OCI-LY1 (cell line): ENCODE data around the gene TFRC.

ENCODE experiments used
- H2AFZ ChIP-seq: fragments of 200-600 bp; sonication (generic), shearing (Covaris generic); 2 replicates; pipeline ENCODE4 v1.6.0; 2014; ENCODE audit warnings: antibody characterized with exemption, mild to moderate bottlenecking, low read length
- H3F3A ChIP-seq: fragments of 200-600 bp; sonication (generic), shearing (Covaris generic); 2 replicates; pipeline ENCODE4 v1.6.0; 2014; ENCODE audit warnings: mild to moderate bottlenecking, antibody characterized with exemption, low read length, moderate library complexity; ENCODE audit not compliant: insufficient read depth
- H3K27ac ChIP-seq: fragments of 200-600 bp; sonication (generic); 2 replicates; pipeline ENCODE4 v1.5.1; 2014; ENCODE audit warnings: low read length, mixed run types, mild to moderate bottlenecking, low read depth; ENCODE audit not compliant: poor library complexity, severe bottlenecking
- H3K27me3 ChIP-seq: fragments of 200-600 bp; sonication (generic); 2 replicates; pipeline ENCODE4 v1.6.0; 2014; ENCODE audit warnings: antibody characterized with exemption, mild to moderate bottlenecking, low read length, moderate library complexity; ENCODE audit not compliant: insufficient read depth
- H3K36me3 ChIP-seq: fragments of 200-600 bp; sonication (generic); 2 replicates; pipeline ENCODE4 v1.6.1; 2014; ENCODE audit warnings: mild to moderate bottlenecking, antibody characterized with exemption, low read length, moderate library complexity, mixed read lengths; ENCODE audit not compliant: insufficient read depth
- H3K4me1 ChIP-seq: fragments of 200-600 bp; sonication (generic); 2 replicates; pipeline ENCODE4 v1.5.1; 2014; ENCODE audit warnings: mild to moderate bottlenecking, low read length, moderate library complexity; ENCODE audit not compliant: insufficient read depth, severe bottlenecking
- H3K4me2 ChIP-seq: fragments of 200-600 bp; sonication (generic), shearing (Covaris generic); 2 replicates; pipeline ENCODE4 v1.6.1; 2014; ENCODE audit warnings: low read length
- H3K4me3 ChIP-seq: fragments of 200-600 bp; sonication (generic); 2 replicates; pipeline ENCODE4 v1.5.1; 2014; ENCODE audit warnings: low read length, low read depth, mild to moderate bottlenecking, mixed read lengths; ENCODE audit not compliant: poor library complexity, severe bottlenecking
- H3K79me2 ChIP-seq: fragments of 200-600 bp; shearing (Covaris generic); 2 replicates; pipeline ENCODE4 v1.6.1; 2016; ENCODE audit warnings: mixed run types, low read length, mixed read lengths; ENCODE audit not compliant: insufficient read depth
- H3K9ac ChIP-seq: fragments of 200-600 bp; sonication (generic), shearing (Covaris generic); 2 replicates; pipeline ENCODE4 v1.6.1; 2014; ENCODE audit warnings: mild to moderate bottlenecking, low read length, mixed read lengths
- H3K9me2 ChIP-seq: fragments of 200-600 bp; sonication (generic), shearing (Covaris generic); 2 replicates; pipeline ENCODE4 v1.6.1; 2014; ENCODE audit warnings: low read depth, mild to moderate bottlenecking, low read length, mixed read lengths
- H3K9me3 ChIP-seq: fragments of 200-600 bp; shearing (Covaris generic); 2 replicates; pipeline ENCODE4 v1.6.1; 2014; ENCODE audit warnings: low read length, mixed read lengths
- H4K20me1 ChIP-seq: fragments of 200-600 bp; sonication (generic), shearing (Covaris generic); 2 replicates; pipeline ENCODE4 v1.6.0; 2016; ENCODE audit warnings: mild to moderate bottlenecking, low read length; ENCODE audit not compliant: insufficient read depth
- EZH2 ChIP-seq: fragments of 200-600 bp; sonication (generic), shearing (Covaris generic); IDR thresholded peaks from 2 replicates; pipeline ENCODE4 v1.8.0; 2017; ENCODE audit warnings: borderline replicate concordance, mixed run types, mild to moderate bottlenecking, antibody characterized with exemption, low read length, moderate library complexity, mixed read lengths
- TF ChIP-seq, protein P1 (sequence below): fragments of 200-600 bp; sonication (generic), shearing (Covaris generic); IDR thresholded peaks from 2 replicates; pipeline ENCODE4 v1.5.1; 2017; ENCODE audit warnings: mild to moderate bottlenecking, antibody characterized with exemption, low read length, moderate library complexity, mixed read lengths

The TFRC gene

GRCh38 chr3:196063456-196063855 lies 18.4 kb downstream of the TFRC start:
- Histone ChIP-seq H3K27ac (no peak overlapping the region), H3K27me3 (no peaks in the 10 kb centered on the region), H2AFZ (no peak overlapping the region), H3K9me3 (no peaks in the 10 kb centered on the region), H3K9me2 (no peaks in the 10 kb centered on the region), H3K4me2 (no peak overlapping the region), H3K4me3 (no peak overlapping the region), H3K79me2 (no peaks in the 10 kb centered on the region), H3K9ac (no peak overlapping the region), H3K36me3 (peaks cover 97% of the 10 kb centered on the region), H3K4me1 (no peaks in the 10 kb centered on the region), H4K20me1 (no peaks in the 10 kb centered on the region), H3F3A (no peaks in the 10 kb centered on the region)
- TF ChIP-seq, protein P1, sequence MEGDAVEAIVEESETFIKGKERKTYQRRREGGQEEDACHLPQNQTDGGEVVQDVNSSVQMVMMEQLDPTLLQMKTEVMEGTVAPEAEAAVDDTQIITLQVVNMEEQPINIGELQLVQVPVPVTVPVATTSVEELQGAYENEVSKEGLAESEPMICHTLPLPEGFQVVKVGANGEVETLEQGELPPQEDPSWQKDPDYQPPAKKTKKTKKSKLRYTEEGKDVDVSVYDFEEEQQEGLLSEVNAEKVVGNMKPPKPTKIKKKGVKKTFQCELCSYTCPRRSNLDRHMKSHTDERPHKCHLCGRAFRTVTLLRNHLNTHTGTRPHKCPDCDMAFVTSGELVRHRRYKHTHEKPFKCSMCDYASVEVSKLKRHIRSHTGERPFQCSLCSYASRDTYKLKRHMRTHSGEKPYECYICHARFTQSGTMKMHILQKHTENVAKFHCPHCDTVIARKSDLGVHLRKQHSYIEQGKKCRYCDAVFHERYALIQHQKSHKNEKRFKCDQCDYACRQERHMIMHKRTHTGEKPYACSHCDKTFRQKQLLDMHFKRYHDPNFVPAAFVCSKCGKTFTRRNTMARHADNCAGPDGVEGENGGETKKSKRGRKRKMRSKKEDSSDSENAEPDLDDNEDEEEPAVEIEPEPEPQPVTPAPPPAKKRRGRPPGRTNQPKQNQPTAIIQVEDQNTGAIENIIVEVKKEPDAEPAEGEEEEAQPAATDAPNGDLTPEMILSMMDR = no peak
- no peak for TF ChIP-seq EZH2

- H3K4me2 ChIP-seq = no peak overlapping the region
- no peaks in the 10 kb centered on the region for H3K79me2 ChIP-seq
- peaks cover 98% of the 10 kb centered on the region for H3K36me3 ChIP-seq
These were observed 18.8 kb downstream of the TFRC start for GRCh38 chr3:196063049-196063448.

GRCh38 chr3:196060834-196061233 lies 21.1 kb downstream of the TFRC start:
- Histone ChIP-seq H3K9ac (no peak overlapping the region), H2AFZ (no peak overlapping the region), H3K27ac (no peak overlapping the region), H3K36me3 (peaks cover 98% of the 10 kb centered on the region), H4K20me1 (no peaks in the 10 kb centered on the region), H3K9me3 (no peaks in the 10 kb centered on the region), H3K9me2 (no peaks in the 10 kb centered on the region), H3K27me3 (no peaks in the 10 kb centered on the region), H3F3A (no peaks in the 10 kb centered on the region), H3K4me1 (no peaks in the 10 kb centered on the region), H3K4me2 (no peak overlapping the region), H3K4me3 (no peak overlapping the region), H3K79me2 (no peaks in the 10 kb centered on the region)
- TF ChIP-seq, protein P1 = no peak
- TF ChIP-seq EZH2 = no peak

More at GRCh38 chr3:196063049-196063448, 18.8 kb downstream of the TFRC start:
- H3K27me3 ChIP-seq = no peaks in the 10 kb centered on the region
- H4K20me1 ChIP-seq = no peaks in the 10 kb centered on the region
- no peaks in the 10 kb centered on the region for H3K9me3 ChIP-seq
- TF ChIP-seq EZH2 = no peak
- TF ChIP-seq, protein P1 = no peak
- no peaks in the 10 kb centered on the region for H3F3A ChIP-seq
- H3K9ac ChIP-seq = no peak overlapping the region
- H3K4me1 ChIP-seq = no peaks in the 10 kb centered on the region
- H2AFZ ChIP-seq = no peak overlapping the region
- no peak overlapping the region for H3K4me3 ChIP-seq
- H3K9me2 ChIP-seq = no peaks in the 10 kb centered on the region
- H3K27ac ChIP-seq = no peak overlapping the region
